GM08714 (cell line): ENCODE measurements around the gene ACP1.
A peak's percentile ranks its signal among the peaks of the same experiment; 100 is the strongest.

Experiments
- H3K4me3 ChIP-seq: fragments of 200-500 bp; sonication (Bioruptor generic); 2 replicates; pipeline ENCODE4 v1.5.1; 2014; ENCODE audit warnings: mild to moderate bottlenecking, low read length, inconsistent platforms
- ZNF274 ChIP-seq: IDR thresholded peaks from 2 replicates; pipeline ENCODE4 v1.6.1; 2012; ENCODE audit warnings: mild to moderate bottlenecking, low read depth, low read length

The ACP1 gene

DNA sequence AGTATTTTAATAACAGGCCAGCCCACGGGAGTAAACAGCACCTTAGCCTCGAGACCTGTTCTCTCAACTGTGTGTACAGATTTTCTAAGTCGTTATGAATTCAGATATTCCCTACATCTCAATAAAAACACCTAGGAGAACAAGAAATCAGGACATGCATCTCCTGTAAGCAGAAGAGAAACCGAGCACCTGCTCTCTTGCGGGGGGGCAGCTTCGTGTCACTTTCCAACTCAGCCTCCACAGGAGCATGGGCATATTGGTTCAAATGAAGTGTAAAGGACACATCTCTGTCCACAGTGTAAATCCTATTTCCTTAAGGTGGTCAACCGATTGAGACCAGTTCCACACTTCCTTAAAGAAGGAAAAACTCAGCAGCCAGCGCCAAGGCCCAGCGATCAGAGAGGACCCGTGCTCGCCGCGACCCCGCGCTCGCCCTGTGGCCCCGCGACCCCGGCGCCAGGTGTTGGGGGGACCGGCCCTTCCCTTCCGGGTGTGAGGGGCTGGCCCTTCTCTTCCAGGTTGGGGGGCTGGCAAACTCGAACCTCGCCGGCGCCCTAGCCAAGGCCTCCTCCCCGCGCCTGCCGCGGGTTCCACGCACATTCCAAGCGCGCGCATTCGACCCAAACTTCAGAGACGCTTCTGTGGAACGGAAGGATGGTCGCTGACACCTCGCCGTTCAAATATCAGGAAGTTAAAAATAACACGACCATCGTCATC is 1.6 kb upstream of the ACP1 start:
- H3K4me3 ChIP-seq: peak overlapping the region; percentile 98; the same call in 1 of the 2 replicates
- TF ChIP-seq ZNF274: no peak

- TF ChIP-seq ZNF274: no peak
These were observed 814 bp upstream of the ACP1 start, which contains the start of gene SH3YL1 for GRCh38 chr2:263774-264492. TSS of gene SH3YL1 (minus strand) at chr2:264032. CDS start at chr2:263984, 48 bp downstream.

GRCh38 chr2:268323-268722 is 3.6 kb downstream of the ACP1 start:
- no peak for TF ChIP-seq ZNF274
- no peak overlapping the region for H3K4me3 ChIP-seq

More at GRCh38 chr2:263774-264492, 814 bp upstream of the ACP1 start, which contains the start of gene SH3YL1:
- H3K4me3 ChIP-seq: peak within 1 kb of the TSS; percentile 98

DNA sequence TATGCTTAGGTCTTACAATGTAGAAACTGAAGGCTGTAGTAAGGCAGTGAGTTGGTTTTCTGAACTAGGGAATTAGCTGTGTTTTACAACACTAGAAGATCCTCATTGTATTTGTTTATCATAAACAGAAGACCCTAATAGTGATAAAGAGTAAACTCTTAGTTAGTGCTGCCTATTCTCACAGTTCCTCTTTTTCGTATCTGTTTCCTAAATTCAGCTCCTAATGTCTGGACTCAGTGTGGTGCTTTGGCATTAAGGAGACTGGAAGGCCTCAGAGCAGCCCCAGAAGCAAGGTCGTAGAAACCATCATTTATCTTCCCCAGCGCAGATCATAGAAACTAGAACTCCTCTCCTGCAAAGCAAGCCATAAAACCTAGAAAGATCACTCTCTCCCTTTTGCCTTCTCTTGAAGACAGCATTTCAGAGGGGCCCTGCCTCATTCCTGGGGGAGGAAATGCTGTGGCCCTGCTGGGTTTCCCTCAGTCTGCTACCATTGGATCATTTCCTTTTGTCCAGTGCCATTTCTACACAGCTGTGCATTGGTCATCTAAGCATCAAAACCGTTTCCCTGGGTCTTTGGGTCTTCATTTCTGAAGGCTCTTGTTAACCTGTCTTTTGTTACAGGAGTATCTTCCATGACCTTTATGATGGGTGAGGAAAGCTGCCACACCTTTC is 4.7 kb downstream of the ACP1 start:
- TF ChIP-seq ZNF274: no peak
- H3K4me3 ChIP-seq: no peak overlapping the region

GRCh38 chr2:270861-271260 is 6.1 kb downstream of the ACP1 start:
- no peak overlapping the region for H3K4me3 ChIP-seq
- no peak for TF ChIP-seq ZNF274

DNA sequence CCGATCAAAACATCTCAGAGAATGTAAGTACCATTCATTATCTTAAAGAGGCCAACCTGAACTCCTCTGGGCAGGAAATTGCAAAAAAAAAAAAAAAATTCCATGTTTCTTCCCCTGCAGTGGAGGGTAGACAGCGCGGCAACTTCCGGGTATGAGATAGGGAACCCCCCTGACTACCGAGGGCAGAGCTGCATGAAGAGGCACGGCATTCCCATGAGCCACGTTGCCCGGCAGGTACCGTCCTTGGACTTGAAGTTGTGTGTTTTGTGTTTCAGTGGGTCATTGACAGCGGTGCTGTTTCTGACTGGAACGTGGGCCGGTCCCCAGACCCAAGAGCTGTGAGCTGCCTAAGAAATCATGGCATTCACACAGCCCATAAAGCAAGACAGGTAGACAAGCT is 7.2 kb downstream of the ACP1 start:
- no peak overlapping the region for H3K4me3 ChIP-seq
- no peak for TF ChIP-seq ZNF274

- TF ChIP-seq ZNF274: no peak
- no peak overlapping the region for H3K4me3 ChIP-seq
These were observed 8.6 kb downstream of the ACP1 start for GRCh38 chr2:273333-273732.

DNA sequence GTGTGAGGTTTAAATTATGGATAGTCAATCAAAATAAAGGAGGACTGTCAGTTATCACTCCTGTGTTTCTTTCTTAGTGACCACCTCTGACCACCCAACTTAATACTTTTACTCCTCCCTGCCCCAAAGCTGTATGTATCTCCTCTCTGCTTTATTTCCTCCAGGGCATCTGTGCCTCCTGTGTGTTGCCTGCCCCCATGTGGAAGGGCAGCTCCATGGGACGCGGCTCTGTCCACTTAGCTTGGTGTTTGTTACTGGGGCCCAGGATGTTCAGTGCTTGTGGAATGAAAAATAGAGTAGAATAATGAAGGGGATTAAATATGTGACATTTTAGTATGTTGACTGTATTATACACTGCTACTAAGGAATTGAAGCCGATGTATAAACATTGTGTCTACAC is 9.8 kb downstream of the ACP1 start:
- no peak for TF ChIP-seq ZNF274
- no peak overlapping the region for H3K4me3 ChIP-seq

- H3K4me3 ChIP-seq: no peak overlapping the region
- TF ChIP-seq ZNF274: no peak
These were observed 10.7 kb downstream of the ACP1 start for GRCh38 chr2:275466-275865.

DNA sequence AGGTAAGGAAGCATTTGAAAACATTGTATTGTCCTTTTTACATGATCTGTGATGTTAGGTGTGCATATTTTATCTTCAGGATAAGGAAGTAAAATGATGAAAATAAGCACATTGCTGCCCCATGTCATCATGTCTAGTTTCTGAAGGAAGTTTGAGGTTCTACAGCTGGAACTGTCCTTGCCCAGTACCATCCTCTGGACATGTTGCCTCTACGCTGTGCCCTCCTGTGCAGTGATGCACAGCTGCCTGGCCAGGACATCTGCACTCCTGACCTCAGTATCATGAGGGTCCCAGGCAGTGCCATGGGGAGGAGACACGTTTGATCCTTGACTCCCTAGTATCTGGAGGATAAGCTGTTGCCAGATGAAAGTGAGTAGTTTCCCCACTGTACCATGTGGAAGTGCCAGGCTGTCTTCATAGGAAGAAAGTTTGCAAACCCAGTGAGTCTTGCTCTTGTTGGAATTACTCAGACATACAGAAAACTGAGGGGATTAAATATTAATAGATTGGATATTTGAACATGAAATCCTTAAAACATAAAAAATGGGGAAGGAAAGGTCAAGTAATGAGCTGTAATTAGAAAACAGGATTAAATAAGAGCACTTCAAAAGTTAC is 13.7 kb downstream of the ACP1 start:
- no peak for TF ChIP-seq ZNF274
- no peak overlapping the region for H3K4me3 ChIP-seq

GRCh38 chr2:278927-279320 is 14.2 kb downstream of the ACP1 start:
- no peak for TF ChIP-seq ZNF274
- H3K4me3 ChIP-seq: no peak overlapping the region

GRCh38 chr2:279366-279765 is 14.6 kb downstream of the ACP1 start:
- H3K4me3 ChIP-seq: no peak overlapping the region
- no peak for TF ChIP-seq ZNF274

- H3K4me3 ChIP-seq: no peak overlapping the region
- TF ChIP-seq ZNF274: no peak
These were observed 15.4 kb downstream of the ACP1 start for GRCh38 chr2:279956-280649.

DNA sequence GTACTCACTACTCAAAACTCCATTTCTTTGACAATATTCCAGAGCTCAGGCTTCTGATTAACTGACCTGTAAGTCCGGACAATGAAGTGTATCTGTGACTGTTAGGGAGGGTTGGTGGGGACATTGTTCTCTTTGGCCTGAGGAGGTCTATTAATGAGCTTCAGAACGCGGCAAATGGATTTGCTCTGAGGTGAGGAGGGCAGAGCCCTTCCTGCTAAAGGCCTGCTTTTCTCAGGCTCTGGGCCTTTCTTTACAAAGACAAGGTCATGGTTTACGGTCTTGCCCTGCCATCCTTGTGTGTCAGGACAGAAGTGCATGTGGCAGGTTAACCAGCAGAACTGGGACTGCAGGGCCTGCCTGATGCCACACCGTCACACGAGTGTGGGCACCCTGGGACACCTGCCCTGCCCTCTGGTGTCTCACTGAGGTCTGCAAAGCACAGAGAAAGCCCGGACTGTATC is 15.9 kb downstream of the ACP1 start:
- TF ChIP-seq ZNF274: no peak
- no peak overlapping the region for H3K4me3 ChIP-seq
